ENCODE measurements around the gene AGPS.

GRCh38 chr2:177578454-177578853 is 185.9 kb downstream of the AGPS start:
- TF ChIP-seq CTCF (IDR thresholded peaks at IDR 0.05) = no peak
- TF ChIP-seq EZH2 (IDR thresholded peaks at IDR 0.05; ENCODE audit: borderline replicate concordance, insufficient read depth, low read depth, low read length, poor library complexity, severe bottlenecking) = no peak

Data from B cell (primary cell).